COLO668 (cell line): ENCODE results near the gene C12orf56.
"Not testable (repeated sequence)": the region's sequence is repeated elsewhere in the genome, so short reads cannot be mapped to it uniquely, and the experiment has no call there.

Source experiments
- DNase-seq: peaks from one replicate; lab custom pipeline; 2025; ENCODE audit not compliant: unreplicated experiment; lab: John Stamatoyannopoulos, UW

Gene C12orf56

GRCh38 chr12:64240781-64241180 is 149.8 kb downstream of the C12orf56 start:
- DNase-seq, result no peak

GRCh38 chr12:64237382-64237781 is 153.2 kb downstream of the C12orf56 start:
- no peak for DNase-seq

GRCh38 chr12:64236549-64236948 is 154.0 kb downstream of the C12orf56 start:
- no peak for DNase-seq

GRCh38 chr12:64232196-64232595 is 158.4 kb downstream of the C12orf56 start:
- DNase-seq, result no peak

- no peak for DNase-seq
Observed at GRCh38 chr12:64229796-64230195, 160.8 kb downstream of the C12orf56 start.

GRCh38 chr12:64229240-64229639 is 161.3 kb downstream of the C12orf56 start:
- no peak for DNase-seq

GRCh38 chr12:64225626-64226025 is 164.9 kb downstream of the C12orf56 start:
- no peak for DNase-seq

GRCh38 chr12:64222009-64222765 is 168.4 kb downstream of the C12orf56 start, which contains the start of gene KICS2:
TSS of gene KICS2 (minus strand) at chr12:64222296. CDS start at chr12:64222237, 59 bp downstream.
- DNase-seq, result peak; percentile 98

GRCh38 chr12:64221651-64222008 is 168.9 kb downstream of the C12orf56 start:
- DNase-seq, result peak; percentile 97

- no peak for DNase-seq
Observed at GRCh38 chr12:64220046-64220445, 170.5 kb downstream of the C12orf56 start.

GRCh38 chr12:64219145-64219544 is 171.4 kb downstream of the C12orf56 start:
- DNase-seq, result no peak

GRCh38 chr12:64218597-64218996 is 172.0 kb downstream of the C12orf56 start:
- no peak for DNase-seq

GRCh38 chr12:64217643-64218042 is 172.9 kb downstream of the C12orf56 start:
- DNase-seq, result not testable (repeated sequence)

- DNase-seq, result no peak
Observed at GRCh38 chr12:64216239-64216638, 174.3 kb downstream of the C12orf56 start.
